Measurements from ENCODE around the gene SHISA4.

SHISA4 gene

DNA sequence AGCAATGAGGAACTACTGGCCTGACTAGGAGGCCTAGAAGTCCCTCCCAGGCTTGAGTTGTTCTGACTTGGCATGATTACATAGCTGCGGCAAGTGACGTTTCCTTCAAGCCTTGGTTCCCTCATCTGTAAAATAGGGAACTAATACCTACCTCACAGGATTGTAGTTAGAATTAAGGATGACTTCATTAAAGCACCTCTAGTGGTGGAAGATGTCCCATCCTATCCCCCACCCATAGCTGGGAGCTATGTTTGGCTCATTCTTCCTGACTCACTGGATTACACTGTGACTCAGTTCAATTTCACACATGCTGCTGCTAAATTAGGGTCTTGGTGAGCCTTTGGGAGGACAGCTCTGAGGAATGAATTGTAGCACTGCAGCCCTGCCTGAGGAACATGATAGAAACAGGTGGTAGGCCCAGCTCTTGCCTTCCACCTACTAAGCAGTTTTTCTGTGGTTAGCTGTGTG lies 6.0 kb upstream of the SHISA4 start:
- TF ChIP-seq FOXP2 (optimal IDR thresholded peaks at IDR 0.05; ENCODE audit: borderline replicate concordance, extremely low read depth, extremely low read length, insufficient read depth), result no peak
- TF ChIP-seq SIN3A (IDR thresholded peaks at IDR 0.05; ENCODE audit: borderline replicate concordance, insufficient read depth, low read length), result no peak
- TF ChIP-seq REST (IDR thresholded peaks at IDR 0.05; ENCODE audit: insufficient read depth in 1 of 2, low read depth in 2 of 2, low read length in 2 of 2), result no peak
- no peak for TF ChIP-seq POLR2AphosphoS5 (IDR thresholded peaks at IDR 0.05; ENCODE audit: low read depth, low read length)
- no peak for TF ChIP-seq TAF1 (IDR thresholded peaks at IDR 0.05; ENCODE audit: borderline replicate concordance, insufficient read depth, low read length)

- no peak for TF ChIP-seq POLR2AphosphoS5 (IDR thresholded peaks at IDR 0.05; ENCODE audit: low read depth, low read length)
- TF ChIP-seq REST (IDR thresholded peaks at IDR 0.05; ENCODE audit: insufficient read depth in 1 of 2, low read depth in 2 of 2, low read length in 2 of 2), result no peak
- no peak for TF ChIP-seq FOXP2 (optimal IDR thresholded peaks at IDR 0.05; ENCODE audit: borderline replicate concordance, extremely low read depth, extremely low read length, insufficient read depth)
- TF ChIP-seq SIN3A (IDR thresholded peaks at IDR 0.05; ENCODE audit: borderline replicate concordance, insufficient read depth, low read length), result no peak
- TF ChIP-seq TAF1 (IDR thresholded peaks at IDR 0.05; ENCODE audit: borderline replicate concordance, insufficient read depth, low read length), result no peak
Measured at GRCh38 chr1:201883266-201883665, 5.4 kb upstream of the SHISA4 start.

DNA sequence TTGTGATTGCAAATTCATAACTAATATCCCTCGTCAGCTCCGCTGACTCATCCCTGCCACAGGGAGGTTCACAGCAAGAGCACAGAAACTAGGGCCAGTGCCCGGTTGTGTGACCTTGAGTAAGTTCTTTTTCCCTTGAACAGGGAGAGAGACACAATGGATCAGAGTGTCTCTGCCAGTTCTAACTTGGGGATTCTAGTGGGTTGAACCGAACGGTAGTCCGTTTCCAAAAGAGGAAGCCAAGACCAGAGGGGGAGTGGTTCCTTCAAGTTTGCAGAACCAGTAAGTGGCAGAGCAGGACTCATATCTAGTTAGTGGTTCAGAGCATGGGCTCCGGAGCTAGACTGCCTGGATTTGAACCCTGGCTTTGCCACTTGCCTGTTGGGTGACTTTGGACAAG lies 4.9 kb upstream of the SHISA4 start:
- TF ChIP-seq FOXP2 (optimal IDR thresholded peaks at IDR 0.05; ENCODE audit: borderline replicate concordance, extremely low read depth, extremely low read length, insufficient read depth), result no peak
- TF ChIP-seq POLR2AphosphoS5 (IDR thresholded peaks at IDR 0.05; ENCODE audit: low read depth, low read length), result no peak
- TF ChIP-seq SIN3A (IDR thresholded peaks at IDR 0.05; ENCODE audit: borderline replicate concordance, insufficient read depth, low read length), result no peak
- TF ChIP-seq TAF1 (IDR thresholded peaks at IDR 0.05; ENCODE audit: borderline replicate concordance, insufficient read depth, low read length), result no peak
- no peak for TF ChIP-seq REST (IDR thresholded peaks at IDR 0.05; ENCODE audit: insufficient read depth in 1 of 2, low read depth in 2 of 2, low read length in 2 of 2)

DNA sequence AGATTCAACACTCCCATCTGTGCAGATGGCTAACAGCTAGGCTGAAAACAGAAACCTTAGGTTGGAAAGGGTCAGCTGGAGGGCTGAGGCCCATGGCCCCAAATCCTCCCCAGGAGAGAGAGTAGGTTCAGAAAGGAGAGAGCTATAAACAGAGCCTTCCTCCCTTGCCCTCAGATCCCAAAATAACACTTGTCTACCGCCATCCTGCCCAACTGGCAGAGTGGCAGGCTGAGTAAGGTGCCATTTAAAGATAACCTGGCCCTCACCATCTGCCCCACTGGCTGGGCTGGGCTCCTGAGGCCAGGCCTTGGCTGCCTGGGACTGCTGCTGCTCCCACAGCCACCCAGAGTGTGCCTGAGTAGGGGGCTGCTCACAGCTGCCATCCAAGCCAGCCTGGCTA lies 4.3 kb upstream of the SHISA4 start:
- no peak for TF ChIP-seq SIN3A (IDR thresholded peaks at IDR 0.05; ENCODE audit: borderline replicate concordance, insufficient read depth, low read length)

GRCh38 chr1:201885531-201886075 lies 3.1 kb upstream of the SHISA4 start:
- TF ChIP-seq REST (IDR thresholded peaks at IDR 0.05; ENCODE audit: insufficient read depth in 1 of 2, low read depth in 2 of 2, low read length in 2 of 2), result no peak
- TF ChIP-seq SIN3A (IDR thresholded peaks at IDR 0.05; ENCODE audit: borderline replicate concordance, insufficient read depth, low read length), result no peak
- TF ChIP-seq TAF1 (IDR thresholded peaks at IDR 0.05; ENCODE audit: borderline replicate concordance, insufficient read depth, low read length), result no peak
- no peak for TF ChIP-seq POLR2AphosphoS5 (IDR thresholded peaks at IDR 0.05; ENCODE audit: low read depth, low read length)
- TF ChIP-seq FOXP2 (optimal IDR thresholded peaks at IDR 0.05; ENCODE audit: borderline replicate concordance, extremely low read depth, extremely low read length, insufficient read depth), result no peak
